Thyroid gland (tissue), 4 donors: ENCODE data around the gene PLXNC1.

Experiments used
- CTCF ChIP-seq, 6 experiments: fragments of 200-600 bp in 3 of 6; fragments of 450-650 bp in 3 of 6; sonication (generic) in 3 of 6; IDR thresholded peaks; one replicate each; pipeline ENCODE4 v1.5.1; 2016 to 2019; ENCODE audit warnings: antibody characterized with exemption in 6 of 6, mild to moderate bottlenecking in 2 of 6, inconsistent platforms in 1 of 6, moderate library complexity in 1 of 6
- POLR2A ChIP-seq, 2 donors: fragments of 450-650 bp; IDR thresholded peaks; one replicate each; pipeline ENCODE4 v1.6.1; 2017; ENCODE audit warnings: antibody characterized with exemption in 2 of 2, mild to moderate bottlenecking in 2 of 2, moderate library complexity in 1 of 2

GRCh38 chr12:94167071-94167755, 18.8 kb downstream of the PLXNC1 start:
- no peak for TF ChIP-seq CTCF (IDR thresholded peaks at IDR 0.05)
- no peak for TF ChIP-seq POLR2A (IDR thresholded peaks at IDR 0.05)
